ENCODE measurements around the gene MRFAP1.

DNA sequence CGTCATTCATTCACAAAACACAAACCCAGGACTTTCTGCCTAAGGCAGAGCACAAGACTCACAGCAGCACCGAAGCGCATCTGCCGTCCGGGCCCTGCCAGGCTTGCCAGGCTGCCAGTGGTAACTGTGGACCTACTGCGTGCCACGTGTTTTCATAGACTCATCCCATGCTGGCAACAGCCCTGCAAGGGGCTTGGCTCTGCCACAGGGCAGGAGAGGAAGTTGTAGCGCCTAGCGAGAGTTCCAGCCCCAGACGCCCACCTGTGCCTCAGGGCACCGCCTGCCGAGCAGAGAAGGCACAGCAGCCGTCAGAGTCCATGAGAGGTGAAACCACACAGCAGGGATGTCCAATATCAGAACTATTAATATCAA lies 18.9 kb upstream of the MRFAP1 start:
- TF ChIP-seq EZH2phosphoT487 (IDR thresholded peaks at IDR 0.05; ENCODE audit: low read length): no peak
- TF ChIP-seq, protein P1, sequence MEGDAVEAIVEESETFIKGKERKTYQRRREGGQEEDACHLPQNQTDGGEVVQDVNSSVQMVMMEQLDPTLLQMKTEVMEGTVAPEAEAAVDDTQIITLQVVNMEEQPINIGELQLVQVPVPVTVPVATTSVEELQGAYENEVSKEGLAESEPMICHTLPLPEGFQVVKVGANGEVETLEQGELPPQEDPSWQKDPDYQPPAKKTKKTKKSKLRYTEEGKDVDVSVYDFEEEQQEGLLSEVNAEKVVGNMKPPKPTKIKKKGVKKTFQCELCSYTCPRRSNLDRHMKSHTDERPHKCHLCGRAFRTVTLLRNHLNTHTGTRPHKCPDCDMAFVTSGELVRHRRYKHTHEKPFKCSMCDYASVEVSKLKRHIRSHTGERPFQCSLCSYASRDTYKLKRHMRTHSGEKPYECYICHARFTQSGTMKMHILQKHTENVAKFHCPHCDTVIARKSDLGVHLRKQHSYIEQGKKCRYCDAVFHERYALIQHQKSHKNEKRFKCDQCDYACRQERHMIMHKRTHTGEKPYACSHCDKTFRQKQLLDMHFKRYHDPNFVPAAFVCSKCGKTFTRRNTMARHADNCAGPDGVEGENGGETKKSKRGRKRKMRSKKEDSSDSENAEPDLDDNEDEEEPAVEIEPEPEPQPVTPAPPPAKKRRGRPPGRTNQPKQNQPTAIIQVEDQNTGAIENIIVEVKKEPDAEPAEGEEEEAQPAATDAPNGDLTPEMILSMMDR (IDR thresholded peaks at IDR 0.05; ENCODE audit: low read length): no peak
